Immature natural killer cell (primary cell): ENCODE data around the gene AGTPBP1. TPM values are rescaled to one million over a fixed set of nuclear protein-coding genes. Genes with fewer than 3 reads are reported as not detected.

Source experiments
- DNase-seq, 3 donors: peaks; one replicate each; pipeline ENCODE4 v3.0.0; 2022; ENCODE audit warnings: mixed read lengths in 1 of 3
- H3K27ac Mint-ChIP-seq, 6 donors: one replicate each; pipeline ENCODE4 v1.8.0; 2020; ENCODE audit warnings: mixed read lengths in 6 of 6, mild to moderate bottlenecking in 5 of 6, inconsistent platforms in 4 of 6, moderate library complexity in 3 of 6
- H3K27me3 Mint-ChIP-seq, 3 donors: one replicate each; pipeline ENCODE4 v1.8.0; 2020 to 2021; ENCODE audit warnings: low read depth in 3 of 3, mild to moderate bottlenecking in 3 of 3, mixed read lengths in 3 of 3, moderate library complexity in 3 of 3, inconsistent platforms in 1 of 3
- H3K36me3 Mint-ChIP-seq, 3 donors: one replicate each; pipeline ENCODE4 v1.8.0; 2020; ENCODE audit warnings: mixed read lengths in 3 of 3, inconsistent platforms in 2 of 3, mild to moderate bottlenecking in 2 of 3
- H3K4me1 Mint-ChIP-seq, 2 donors: one replicate each; pipeline ENCODE4 v1.8.0; 2020; ENCODE audit warnings: inconsistent platforms in 2 of 2, mild to moderate bottlenecking in 2 of 2, mixed read lengths in 2 of 2, moderate library complexity in 1 of 2
- H3K4me3 Mint-ChIP-seq, 5 donors: one replicate each; pipeline ENCODE4 v1.8.0; 2020; ENCODE audit warnings: mild to moderate bottlenecking in 5 of 5, mixed read lengths in 5 of 5, inconsistent platforms in 3 of 5, moderate library complexity in 3 of 5
- H3K9me3 Mint-ChIP-seq, 6 donors: one replicate each; pipeline ENCODE4 v1.8.0; 2020; ENCODE audit warnings: mild to moderate bottlenecking in 6 of 6, mixed read lengths in 6 of 6, inconsistent platforms in 4 of 6, moderate library complexity in 3 of 6
- polyA plus RNA-seq, 3 donors: library from polyadenylated mRNA; unstranded; fragments of 300-500 nt; fragmentation: Illumina TruSeq; gene quantifications; one replicate each; pipeline ENCODE4 v1.2.3, GENCODE V29; 2021

Gene AGTPBP1
- polyA plus RNA-seq, 3 donors from 2014 or later = 48.6 to 58.5 (median 55.2) TPM

DNA sequence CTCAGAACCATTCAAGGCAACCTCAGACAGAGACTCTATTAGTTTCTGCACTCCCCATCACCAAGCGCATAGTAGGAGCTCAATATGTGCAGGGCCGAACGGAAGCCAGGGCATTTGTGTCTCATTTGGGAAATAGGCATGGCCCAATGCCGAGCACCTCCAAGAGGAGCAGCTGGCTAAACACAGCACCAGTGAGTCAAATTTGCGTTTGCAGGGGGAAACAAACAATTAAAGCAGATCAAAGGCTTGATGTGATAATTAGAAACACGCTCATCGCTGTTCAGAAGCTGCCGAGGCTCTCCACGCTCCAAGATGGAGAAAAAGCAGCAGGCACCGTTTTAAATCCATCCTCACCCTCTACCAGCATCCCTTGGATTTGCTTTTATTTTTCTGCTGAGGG is 225.3 kb downstream of the AGTPBP1 start:
- no peaks in the 10 kb centered on the region for H3K4me1 Mint-ChIP-seq
- peaks cover 0 to 4% (median 0%) of the 10 kb centered on the region in 3 donors for H3K36me3 Mint-ChIP-seq
- H3K4me3 Mint-ChIP-seq = no peak overlapping the region
- no peaks in the 10 kb centered on the region for H3K9me3 Mint-ChIP-seq
- H3K27ac Mint-ChIP-seq = no peak overlapping the region
- DNase-seq = no peak
- H3K27me3 Mint-ChIP-seq = peaks cover 5 to 19% (median 5%) of the 10 kb centered on the region in 3 donors

DNA sequence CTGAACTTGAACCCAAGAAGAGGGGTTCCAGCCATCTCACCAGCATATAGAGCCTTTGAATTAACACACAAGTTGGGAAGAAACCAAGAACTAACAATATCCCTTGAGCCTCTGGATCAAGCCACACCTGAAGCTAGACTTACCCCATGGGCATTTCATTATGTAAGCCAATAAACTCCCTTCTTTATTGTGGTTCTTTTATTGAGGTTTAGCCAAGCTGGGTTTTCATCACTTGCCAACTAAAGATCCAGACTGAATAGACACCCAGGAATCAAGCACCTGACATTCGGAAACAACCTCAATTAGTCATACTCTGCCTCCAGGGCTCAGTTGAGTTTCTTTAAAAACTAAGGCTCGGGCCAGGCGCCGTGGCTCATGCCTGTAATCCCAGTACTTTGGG is 226.7 kb downstream of the AGTPBP1 start:
- Mint-ChIP-seq H3K4me1 (no peaks in the 10 kb centered on the region), H3K27ac (no peak overlapping the region), H3K36me3 (peaks cover 0 to 4% (median 0%) of the 10 kb centered on the region in 3 donors), H3K9me3 (no peaks in the 10 kb centered on the region), H3K27me3 (peaks cover 4 to 16% (median 10%) of the 10 kb centered on the region in 3 donors), H3K4me3 (no peak overlapping the region)
- no peak for DNase-seq

DNA sequence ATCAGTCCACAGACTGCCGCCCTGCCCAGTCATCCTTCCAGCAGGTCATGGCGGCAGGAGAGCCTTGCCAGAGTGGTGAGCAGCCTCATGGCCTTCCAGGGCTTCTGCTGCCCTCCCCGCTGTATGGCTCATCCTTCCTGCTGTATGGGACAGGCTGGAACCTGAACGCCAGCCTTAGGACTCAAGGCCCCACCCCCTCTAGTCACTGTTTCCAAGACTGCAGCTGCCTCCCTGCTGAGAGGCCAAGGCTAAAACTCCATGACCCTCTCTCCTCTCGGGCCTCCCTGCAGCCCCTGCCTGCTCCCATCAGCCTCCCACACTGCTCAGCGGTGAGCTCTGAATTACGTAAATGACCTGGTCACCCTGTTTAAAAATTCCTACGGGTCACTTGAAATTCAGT is 227.5 kb downstream of the AGTPBP1 start:
- peaks cover 0 to 1% (median 0%) of the 10 kb centered on the region in 6 donors for H3K9me3 Mint-ChIP-seq
- H3K27ac Mint-ChIP-seq = no peak overlapping the region
- no peaks in the 10 kb centered on the region for H3K4me1 Mint-ChIP-seq
- H3K27me3 Mint-ChIP-seq = peaks cover 3 to 22% (median 10%) of the 10 kb centered on the region in 3 donors
- peaks cover 0 to 4% (median 0%) of the 10 kb centered on the region in 3 donors for H3K36me3 Mint-ChIP-seq
- H3K4me3 Mint-ChIP-seq = no peak overlapping the region
- DNase-seq = no peak

- H3K36me3 Mint-ChIP-seq = peaks cover 0 to 4% (median 0%) of the 10 kb centered on the region in 3 donors
- H3K27ac Mint-ChIP-seq = no peak overlapping the region
Observed at GRCh38 chr9:85511746-85512145, 230.0 kb downstream of the AGTPBP1 start.

GRCh38 chr9:85510830-85511504 is 230.8 kb downstream of the AGTPBP1 start:
- no peak overlapping the region for H3K27ac Mint-ChIP-seq
- peaks cover 3 to 33% (median 10%) of the 10 kb centered on the region in 3 donors for H3K27me3 Mint-ChIP-seq
- H3K9me3 Mint-ChIP-seq = peaks cover 0 to 1% (median 0%) of the 10 kb centered on the region in 6 donors
- H3K4me3 Mint-ChIP-seq = no peak overlapping the region
- no peak for DNase-seq
- peaks cover 0 to 4% (median 0%) of the 10 kb centered on the region in 3 donors for H3K36me3 Mint-ChIP-seq
- H3K4me1 Mint-ChIP-seq = no peaks in the 10 kb centered on the region

More at GRCh38 chr9:85511746-85512145, 230.0 kb downstream of the AGTPBP1 start:
- Mint-ChIP-seq H3K4me1 (no peaks in the 10 kb centered on the region), H3K9me3 (peaks cover 0 to 1% (median 0%) of the 10 kb centered on the region in 6 donors), H3K4me3 (no peak overlapping the region), H3K27me3 (peaks cover 3 to 38% (median 10%) of the 10 kb centered on the region in 3 donors)
- DNase-seq = no peak

GRCh38 chr9:85508616-85509015 is 233.1 kb downstream of the AGTPBP1 start:
- Mint-ChIP-seq H3K4me3 (no peak overlapping the region), H3K4me1 (peaks cover 8 to 9% of the 10 kb centered on the region in 2 donors), H3K27me3 (peaks cover 2 to 33% (median 9%) of the 10 kb centered on the region in 3 donors), H3K27ac (no peak overlapping the region), H3K9me3 (peaks cover 0 to 1% (median 0%) of the 10 kb centered on the region in 6 donors), H3K36me3 (no peaks in the 10 kb centered on the region)
- no peak for DNase-seq

- no peak for DNase-seq
- Mint-ChIP-seq H3K27me3 (peaks cover 10 to 29% (median 14%) of the 10 kb centered on the region in 3 donors), H3K36me3 (peaks cover 0 to 5% (median 0%) of the 10 kb centered on the region in 3 donors), H3K27ac (no peak overlapping the region), H3K9me3 (peaks cover 0 to 11% (median 6%) of the 10 kb centered on the region in 6 donors), H3K4me1 (peaks cover 24 to 26% of the 10 kb centered on the region in 2 donors), H3K4me3 (no peak overlapping the region)
Observed at GRCh38 chr9:85505612-85506011, 236.1 kb downstream of the AGTPBP1 start.

GRCh38 chr9:85502815-85503655 is 238.7 kb downstream of the AGTPBP1 start:
- H3K36me3 Mint-ChIP-seq = peaks cover 0 to 5% (median 0%) of the 10 kb centered on the region in 3 donors
- H3K4me1 Mint-ChIP-seq = peaks cover 24 to 26% of the 10 kb centered on the region in 2 donors
- H3K9me3 Mint-ChIP-seq = peaks cover 0 to 18% (median 11%) of the 10 kb centered on the region in 6 donors
- H3K4me3 Mint-ChIP-seq = peak overlapping the region; percentile 1 to 59 (median 14)
- peak overlapping the region in 5 of 6 donors; percentile 6 to 79 (median 68) for H3K27ac Mint-ChIP-seq
- H3K27me3 Mint-ChIP-seq = peaks cover 10 to 23% (median 21%) of the 10 kb centered on the region in 3 donors
- DNase-seq = peak; percentile 51 to 58 (median 53)

GRCh38 chr9:85501882-85502281 is 239.9 kb downstream of the AGTPBP1 start:
- Mint-ChIP-seq H3K36me3 (peaks cover 0 to 5% (median 0%) of the 10 kb centered on the region in 3 donors), H3K27ac (peak overlapping the region in 1 of 6 donors; percentile 6), H3K4me1 (peaks cover 24 to 26% of the 10 kb centered on the region in 2 donors), H3K27me3 (peaks cover 10 to 26% (median 16%) of the 10 kb centered on the region in 3 donors), H3K9me3 (peaks cover 0 to 19% (median 14%) of the 10 kb centered on the region in 6 donors), H3K4me3 (no peak overlapping the region)
- DNase-seq = no peak

GRCh38 chr9:85501456-85501855 is 240.3 kb downstream of the AGTPBP1 start:
- no peak for DNase-seq
- Mint-ChIP-seq H3K36me3 (peaks cover 0 to 5% (median 0%) of the 10 kb centered on the region in 3 donors), H3K4me1 (peaks cover 24 to 26% of the 10 kb centered on the region in 2 donors), H3K27ac (no peak overlapping the region), H3K9me3 (peaks cover 0 to 21% (median 14%) of the 10 kb centered on the region in 6 donors), H3K27me3 (peaks cover 10 to 26% (median 17%) of the 10 kb centered on the region in 3 donors), H3K4me3 (no peak overlapping the region)

Other genes starting within 250 kb of the AGTPBP1 start
- 10 to 100 TPM in 2 of 3 donors, 1 to 10 TPM in 1; 9.1 to 15.2 (median 12.8) TPM for gene NAA35, start 199.2 kb upstream of the AGTPBP1 start, polyA plus RNA-seq